Suprapubic skin (tissue), 4 donors: Measurements from ENCODE around the gene IMMP2L.

Source experiments
- POLR2A ChIP-seq, 2 donors: fragments of 450-650 bp; IDR thresholded peaks; one replicate each; pipeline ENCODE4 v1.6.1; 2017; ENCODE audit warnings: antibody characterized with exemption in 2 of 2, mild to moderate bottlenecking in 2 of 2, moderate library complexity in 2 of 2
- POLR2AphosphoS5 ChIP-seq, 3 donors: sonication (generic); formaldehyde crosslinking; IDR thresholded peaks; one replicate each; pipeline ENCODE4 v1.6.1; 2017; ENCODE audit warnings: antibody characterized with exemption in 3 of 3
- TF ChIP-seq, protein P1 (sequence below), 2 donors: fragments of 200-600 bp in 1 of 2; fragments of 450-650 bp in 1 of 2; sonication (generic) in 1 of 2; IDR thresholded peaks; one replicate each; pipeline ENCODE4 v1.5.1; 2016 to 2019; ENCODE audit warnings: antibody characterized with exemption in 2 of 2, mild to moderate bottlenecking in 1 of 2, moderate library complexity in 1 of 2

DNA sequence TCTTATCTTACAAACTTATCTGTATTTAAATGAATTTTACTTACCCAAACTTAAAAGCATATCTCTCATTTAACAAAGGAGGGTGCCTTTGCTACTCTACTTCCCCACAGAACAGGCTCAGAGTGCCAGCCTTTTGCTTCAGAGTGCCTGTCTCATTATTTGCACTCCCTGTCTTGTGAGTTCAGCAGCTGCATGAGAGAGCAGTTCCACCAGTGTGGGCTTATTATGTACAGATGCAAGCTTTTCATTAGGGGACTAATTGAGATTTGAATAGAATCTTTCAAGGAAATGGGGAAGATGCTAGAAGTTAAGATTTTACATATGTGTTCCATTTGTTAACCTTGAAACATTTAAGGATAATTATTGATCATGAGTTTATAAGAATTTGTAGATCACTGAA, 781.6 kb downstream of the IMMP2L start:
- TF ChIP-seq POLR2AphosphoS5 (IDR thresholded peaks at IDR 0.05) (no peak), POLR2A (IDR thresholded peaks at IDR 0.05) (no peak)
- TF ChIP-seq, protein P1, sequence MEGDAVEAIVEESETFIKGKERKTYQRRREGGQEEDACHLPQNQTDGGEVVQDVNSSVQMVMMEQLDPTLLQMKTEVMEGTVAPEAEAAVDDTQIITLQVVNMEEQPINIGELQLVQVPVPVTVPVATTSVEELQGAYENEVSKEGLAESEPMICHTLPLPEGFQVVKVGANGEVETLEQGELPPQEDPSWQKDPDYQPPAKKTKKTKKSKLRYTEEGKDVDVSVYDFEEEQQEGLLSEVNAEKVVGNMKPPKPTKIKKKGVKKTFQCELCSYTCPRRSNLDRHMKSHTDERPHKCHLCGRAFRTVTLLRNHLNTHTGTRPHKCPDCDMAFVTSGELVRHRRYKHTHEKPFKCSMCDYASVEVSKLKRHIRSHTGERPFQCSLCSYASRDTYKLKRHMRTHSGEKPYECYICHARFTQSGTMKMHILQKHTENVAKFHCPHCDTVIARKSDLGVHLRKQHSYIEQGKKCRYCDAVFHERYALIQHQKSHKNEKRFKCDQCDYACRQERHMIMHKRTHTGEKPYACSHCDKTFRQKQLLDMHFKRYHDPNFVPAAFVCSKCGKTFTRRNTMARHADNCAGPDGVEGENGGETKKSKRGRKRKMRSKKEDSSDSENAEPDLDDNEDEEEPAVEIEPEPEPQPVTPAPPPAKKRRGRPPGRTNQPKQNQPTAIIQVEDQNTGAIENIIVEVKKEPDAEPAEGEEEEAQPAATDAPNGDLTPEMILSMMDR (IDR thresholded peaks at IDR 0.05): no peak
